Esophagus muscularis mucosa (tissue), 4 donors: ENCODE results near the gene METTL16. TPM values are rescaled to one million over a fixed set of nuclear protein-coding genes. Genes with fewer than 3 reads are reported as not detected.

Experiments
- DNase-seq: peaks from one replicate; pipeline ENCODE4 v3.0.0-alpha.2; 2017; ENCODE audit errors: extremely low spot score
- H3K27ac ChIP-seq, 4 donors: fragments of 200-600 bp; sonication (generic); replicated peaks in 1 of 4; 1 replicate in 3 of 4; 2 replicates in 1 of 4; pipeline ENCODE4 v1.5.1; 2016 to 2019; ENCODE audit warnings: mild to moderate bottlenecking in 1 of 4
- H3K27me3 ChIP-seq, 4 donors: fragments of 200-600 bp; sonication (generic); one replicate each; pipeline versions ENCODE4 v1.5.1 to v1.6.0; 2016 to 2019
- H3K36me3 ChIP-seq, 4 donors: fragments of 200-600 bp; sonication (generic); one replicate each; pipeline ENCODE4 v1.5.1; 2016 to 2019
- H3K4me1 ChIP-seq, 4 donors: fragments of 200-600 bp; sonication (generic); one replicate each; pipeline ENCODE4 v1.5.1; 2016 to 2019
- H3K4me3 ChIP-seq, 4 donors: fragments of 200-600 bp; sonication (generic); 1 replicate in 2 of 4; 2 replicates in 2 of 4; pipeline ENCODE4 v1.5.1; 2016 to 2019; ENCODE audit warnings: mild to moderate bottlenecking in 4 of 4, moderate library complexity in 1 of 4
- H3K9me3 ChIP-seq, 4 donors: fragments of 200-600 bp; sonication (generic); 1 replicate in 3 of 4; 2 replicates in 1 of 4; pipeline ENCODE4 v1.5.1; 2016 to 2019
- CTCF ChIP-seq, 3 experiments: fragments of 200-600 bp in 2 of 3; fragments of 450-650 bp in 1 of 3; sonication (generic) in 2 of 3; IDR thresholded peaks; one replicate each; pipeline ENCODE4 v1.5.1; 2017 to 2019; ENCODE audit warnings: antibody characterized with exemption in 3 of 3, mild to moderate bottlenecking in 2 of 3, moderate library complexity in 1 of 3
- EP300 ChIP-seq: sonication (generic); formaldehyde crosslinking; IDR thresholded peaks from one replicate; pipeline ENCODE4 v1.6.1; 2017; ENCODE audit warnings: antibody characterized with exemption
- POLR2A ChIP-seq: fragments of 450-650 bp; IDR thresholded peaks from one replicate; pipeline ENCODE4 v1.6.1; 2017; ENCODE audit warnings: antibody characterized with exemption, moderate library complexity, mild to moderate bottlenecking, low read depth
- POLR2AphosphoS5 ChIP-seq, 2 donors: sonication (generic); formaldehyde crosslinking; IDR thresholded peaks; one replicate each; pipeline ENCODE4 v1.6.1; 2017; ENCODE audit warnings: antibody characterized with exemption in 2 of 2
- WGBS: methylation state at CpG from one replicate; pipeline ENCODE4 v1.1.5; 2018; 5-methylcytosine and 5-hydroxymethylcytosine counted together
- intact Hi-C: fragments of 100-400 bp; cut with DNase I; formaldehyde crosslinking; loops from one replicate; pipeline ENCODE4 v1.15.1; 2023
- total RNA-seq, 4 donors: library from RNA; depleted of rRNA; stranded (reverse); fragments of >200 nt; gene quantifications; one replicate each; pipeline versions ENCODE4 v1.1.0 to v1.2.1, GENCODE V29; 2016

METTL16 gene
- total RNA-seq, 4 donors from 2014 or later: 18.9 to 28.8 (median 24.5) TPM

- 97% methylated on average over 14 of the region's 26 CpGs for WGBS
- Histone ChIP-seq H3K36me3 (peaks cover 20 to 78% (median 70%) of the 10 kb centered on the region in 4 donors), H3K9me3 (no peaks in the 10 kb centered on the region), H3K4me3 (no peak overlapping the region), H3K27ac (no peak overlapping the region), H3K4me1 (peaks cover 17 to 32% (median 26%) of the 10 kb centered on the region in 4 donors), H3K27me3 (no peaks in the 10 kb centered on the region)
- DNase-seq: no peak
- TF ChIP-seq EP300: no peak
- no peak for TF ChIP-seq CTCF (IDR thresholded peaks at IDR 0.05)
- TF ChIP-seq POLR2A: no peak
- no peak for TF ChIP-seq POLR2AphosphoS5 (IDR thresholded peaks at IDR 0.05)
- intact Hi-C loops: no loop called here
These were observed 139.5 kb downstream of the METTL16 start for GRCh38 chr17:2372180-2372579.

GRCh38 chr17:2371183-2372130 lies 140.2 kb downstream of the METTL16 start:
- Histone ChIP-seq H3K4me1 (peaks cover 17 to 34% (median 27%) of the 10 kb centered on the region in 4 donors), H3K27me3 (no peaks in the 10 kb centered on the region), H3K9me3 (no peaks in the 10 kb centered on the region), H3K4me3 (no peak overlapping the region), H3K27ac (no peak overlapping the region), H3K36me3 (peaks cover 20 to 77% (median 70%) of the 10 kb centered on the region in 4 donors)
- 93% methylated on average over 25 of the region's 30 CpGs for WGBS
- TF ChIP-seq CTCF (IDR thresholded peaks at IDR 0.05) (no peak), POLR2A (no peak), POLR2AphosphoS5 (IDR thresholded peaks at IDR 0.05) (no peak), EP300 (no peak)
- intact Hi-C loops: no loop called here
- DNase-seq: no peak

- TF ChIP-seq POLR2AphosphoS5 (IDR thresholded peaks at IDR 0.05) (peak in 1 of 2 donors; percentile 4), EP300 (no peak)
- peaks cover 7 to 77% (median 68%) of the 10 kb centered on the region in 4 donors for H3K36me3 ChIP-seq
These were observed 141.5 kb downstream of the METTL16 start for GRCh38 chr17:2370211-2370589.

GRCh38 chr17:2369551-2370210 lies 142.0 kb downstream of the METTL16 start:
- WGBS: 62% methylated on average over 19 of the region's 20 CpGs
- TF ChIP-seq POLR2AphosphoS5 (IDR thresholded peaks at IDR 0.05) (peak in 1 of 2 donors; percentile 1), EP300 (no peak)
- Histone ChIP-seq H3K36me3 (peaks cover 7 to 78% (median 68%) of the 10 kb centered on the region in 4 donors), H3K4me3 (no peak overlapping the region), H3K9me3 (no peaks in the 10 kb centered on the region), H3K27ac (peak overlapping the region in 3 of 4 donors; percentile 12 to 53 (median 40)), H3K4me1 (peaks cover 19 to 36% (median 27%) of the 10 kb centered on the region in 4 donors), H3K27me3 (no peaks in the 10 kb centered on the region)
- no peak for DNase-seq
- intact Hi-C loops: no loop called here

More at GRCh38 chr17:2370211-2370589, 141.5 kb downstream of the METTL16 start:
- peak overlapping the region in 3 of 4 donors; percentile 12 to 53 (median 40) for H3K27ac ChIP-seq
- no peak overlapping the region for H3K4me3 ChIP-seq
- 76% methylated on average over 7 of the region's 11 CpGs for WGBS
- intact Hi-C loops: no loop called here
- no peaks in the 10 kb centered on the region for H3K27me3 ChIP-seq
- H3K9me3 ChIP-seq: no peaks in the 10 kb centered on the region
- DNase-seq: no peak
- H3K4me1 ChIP-seq: peaks cover 17 to 34% (median 27%) of the 10 kb centered on the region in 4 donors

- intact Hi-C loops: no loop called here
- peak overlapping the region in 3 of 4 donors; percentile 4 to 53 (median 39) for H3K27ac ChIP-seq
- peaks cover 26 to 42% (median 33%) of the 10 kb centered on the region in 4 donors for H3K4me1 ChIP-seq
- DNase-seq: no peak
- H3K9me3 ChIP-seq: no peaks in the 10 kb centered on the region
- no peaks in the 10 kb centered on the region for H3K27me3 ChIP-seq
- TF ChIP-seq POLR2AphosphoS5 (IDR thresholded peaks at IDR 0.05) (peak; percentile 14 to 23), CTCF (IDR thresholded peaks at IDR 0.05) (no peak)
- H3K36me3 ChIP-seq: peaks cover 7 to 79% (median 71%) of the 10 kb centered on the region in 4 donors
- H3K4me3 ChIP-seq: no peak overlapping the region
- WGBS: 57% methylated on average over 5 of the region's 5 CpGs
These were observed 142.6 kb downstream of the METTL16 start for GRCh38 chr17:2369039-2369438.
